Heart left ventricle (tissue), 13 donors: ENCODE results near the gene MDM4.

Source experiments
- POLR2A ChIP-seq, 2 donors: fragments of 450-650 bp; IDR thresholded peaks; one replicate each; pipeline ENCODE4 v1.6.1; 2017; ENCODE audit warnings: antibody characterized with exemption in 2 of 2, mild to moderate bottlenecking in 2 of 2, moderate library complexity in 2 of 2
- TF ChIP-seq, protein P1 (sequence below), 12 donors: fragments of 200-600 bp; sonication (generic) in 4 of 12; IDR thresholded peaks; one replicate each; pipeline versions ENCODE4 v1.5.0 to v1.8.0; 2018 to 2022; ENCODE audit warnings: antibody characterized with exemption in 12 of 12, mild to moderate bottlenecking in 5 of 12
- donor health status: ischemic (EF 13 %, LVEDD 7.1; RV severe dilation, severe dysfunction).
- donor health status: DM: no; HTN: yes; CAD: no.
- donor health status: DM: no; HTN: no; CAD: no.
- donor health status: ischemic (EF 25% LVEDD 6.9; RV normal size, moderate dysfunction).
- donor health status: ischemic (EF 25% LVEDD 5.7; RV mildly dilated, moderate dysfunction).
- donor health status: ischemic (EF 35%, LVEDD 5.7; RV mildly dilated, moderate dysfunction).
- donor health status: nonischemic (EF 11% LVEDD 7.7; RV severe dilation, severe dysfunction).
- donor health status: DM: yes; HTN: yes; CAD: no.
- donor health status: PGD.
- donor health status: ischemic (EF 29% LVEDD 5.4; RV normal size, mild dysfunction).
- donor health status: nonischemic (EF 23%, LVEDD 6.1; RV moderate dilation, normal function).

- TF ChIP-seq, protein P1, sequence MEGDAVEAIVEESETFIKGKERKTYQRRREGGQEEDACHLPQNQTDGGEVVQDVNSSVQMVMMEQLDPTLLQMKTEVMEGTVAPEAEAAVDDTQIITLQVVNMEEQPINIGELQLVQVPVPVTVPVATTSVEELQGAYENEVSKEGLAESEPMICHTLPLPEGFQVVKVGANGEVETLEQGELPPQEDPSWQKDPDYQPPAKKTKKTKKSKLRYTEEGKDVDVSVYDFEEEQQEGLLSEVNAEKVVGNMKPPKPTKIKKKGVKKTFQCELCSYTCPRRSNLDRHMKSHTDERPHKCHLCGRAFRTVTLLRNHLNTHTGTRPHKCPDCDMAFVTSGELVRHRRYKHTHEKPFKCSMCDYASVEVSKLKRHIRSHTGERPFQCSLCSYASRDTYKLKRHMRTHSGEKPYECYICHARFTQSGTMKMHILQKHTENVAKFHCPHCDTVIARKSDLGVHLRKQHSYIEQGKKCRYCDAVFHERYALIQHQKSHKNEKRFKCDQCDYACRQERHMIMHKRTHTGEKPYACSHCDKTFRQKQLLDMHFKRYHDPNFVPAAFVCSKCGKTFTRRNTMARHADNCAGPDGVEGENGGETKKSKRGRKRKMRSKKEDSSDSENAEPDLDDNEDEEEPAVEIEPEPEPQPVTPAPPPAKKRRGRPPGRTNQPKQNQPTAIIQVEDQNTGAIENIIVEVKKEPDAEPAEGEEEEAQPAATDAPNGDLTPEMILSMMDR (IDR thresholded peaks at IDR 0.05): no peak
- TF ChIP-seq POLR2A (IDR thresholded peaks at IDR 0.05): peak in 1 of 2 donors; percentile 54
Observed at GRCh38 chr1:204516180-204516879, at the start of gene MDM4.
